HepG2 (cell line): ENCODE measurements around the gene TNPO3. TPM values are rescaled to one million over a fixed set of nuclear protein-coding genes. Genes with fewer than 3 reads are reported as not detected.

ENCODE experiments used
- ARHGAP35 ChIP-seq: sonication (generic); formaldehyde crosslinking; IDR thresholded peaks from 2 replicates; pipeline ENCODE4 v1.9.0; 2022; ENCODE audit warnings: mild to moderate bottlenecking, inconsistent platforms, moderate library complexity, missing genetic modification reagents, borderline replicate concordance
- ERF ChIP-seq: IDR thresholded peaks from 2 replicates; pipeline ENCODE4 v1.6.1; 2018; ENCODE audit warnings: missing biosample characterization, missing genetic modification reagents
- GATAD2A ChIP-seq: IDR thresholded peaks from 2 replicates; pipeline ENCODE4 v1.6.1; 2016
- KDM1A ChIP-seq: IDR thresholded peaks from 2 replicates; pipeline ENCODE4 v1.6.1; 2016; ENCODE audit warnings: missing compliant biosample characterization
- KDM4B ChIP-seq: sonication (generic); formaldehyde crosslinking; IDR thresholded peaks from 2 replicates; pipeline ENCODE4 v1.4.0; 2020; ENCODE audit warnings: missing genetic modification reagents
- MED13 ChIP-seq: sonication (generic); formaldehyde crosslinking; IDR thresholded peaks from 2 replicates; pipeline ENCODE4 v1.5.0; 2020; ENCODE audit warnings: missing genetic modification reagents
- PHF5A ChIP-seq: IDR thresholded peaks from one replicate; pipeline ENCODE4 v1.6.1; 2018; ENCODE audit warnings: low read depth, missing genetic modification reagents; ENCODE audit not compliant: unreplicated experiment
- SIN3A ChIP-seq: IDR thresholded peaks from 2 replicates; pipeline ENCODE4 v1.6.1; 2011; ENCODE audit warnings: low read depth, mild to moderate bottlenecking, control low read depth, low read length, borderline replicate concordance
- SMAD3 ChIP-seq: sonication (generic); formaldehyde crosslinking; IDR thresholded peaks from 2 replicates; pipeline ENCODE4 v1.4.0; 2020; ENCODE audit warnings: missing genetic modification reagents
- SNAPC4 ChIP-seq: sonication (generic); formaldehyde crosslinking; IDR thresholded peaks from 2 replicates; pipeline ENCODE4 v1.4.0; 2020; ENCODE audit warnings: mild to moderate bottlenecking, missing genetic modification reagents
- SRSF1 ChIP-seq: fragments of 200-400 bp; formaldehyde crosslinking; optimal IDR thresholded peaks from 2 replicates; pipeline ENCODE3; 2017; ENCODE audit warnings: mild to moderate bottlenecking, low read depth, low read length, moderate library complexity
- TBL1XR1 ChIP-seq: fragments of 150-350 bp; IDR thresholded peaks from 2 replicates; pipeline ENCODE4 v1.6.1; 2014; ENCODE audit warnings: borderline replicate concordance, low read length; ENCODE audit not compliant: partially characterized antibody
- TEF ChIP-seq: sonication (generic); formaldehyde crosslinking; IDR thresholded peaks from 2 replicates; pipeline ENCODE4 v1.5.0; 2020; ENCODE audit warnings: missing genetic modification reagents
- ZBTB3 ChIP-seq: sonication (generic); formaldehyde crosslinking; IDR thresholded peaks from 2 replicates; pipeline ENCODE4 v1.4.0; 2020; ENCODE audit warnings: low read depth, mild to moderate bottlenecking, moderate library complexity, missing genetic modification reagents, borderline replicate concordance
- ZNF331 ChIP-seq: sonication (generic); formaldehyde crosslinking; IDR thresholded peaks from 2 replicates; pipeline ENCODE4 v1.4.0; 2020; ENCODE audit warnings: missing genetic modification reagents
- ZNF33A ChIP-seq: sonication (generic); formaldehyde crosslinking; IDR thresholded peaks from 2 replicates; pipeline ENCODE4 v1.5.1; 2020; ENCODE audit warnings: missing genetic modification reagents, mild to moderate bottlenecking, moderate library complexity, borderline replicate concordance
- ZNF354B ChIP-seq: sonication (generic); formaldehyde crosslinking; IDR thresholded peaks from 2 replicates; pipeline ENCODE4 v1.8.0; 2022; ENCODE audit warnings: mild to moderate bottlenecking, missing genetic modification reagents
- ZNF414 ChIP-seq: sonication (generic); formaldehyde crosslinking; IDR thresholded peaks from 2 replicates; pipeline ENCODE4 v1.5.0; 2020; ENCODE audit warnings: missing genetic modification reagents
- ZNF503 ChIP-seq: sonication (generic); formaldehyde crosslinking; IDR thresholded peaks from 2 replicates; pipeline ENCODE4 v1.4.0; 2020; ENCODE audit warnings: missing genetic modification reagents
- ZNF580 ChIP-seq: IDR thresholded peaks from 2 replicates; pipeline ENCODE4 v1.6.1; 2016; ENCODE audit warnings: low read depth, borderline replicate concordance
- ZNF629 ChIP-seq: sonication (generic); formaldehyde crosslinking; conservative IDR thresholded peaks from 2 replicates; pipeline ENCODE4 v1.5.0; 2020; ENCODE audit warnings: missing genetic modification reagents
- polyA plus RNA-seq, 8 experiments: library from polyadenylated mRNA; depleted of rRNA in 3 of 8; stranded (reverse) in 7 of 8; unstranded in 1 of 8; fragments of >200 nt; fragmentation: Illumina TruSeq in 4 of 8; extraction: Trizol in 4 of 8; gene quantifications; 2 replicates each; pipeline versions ENCODE4 v1.2.1 to v1.2.3, GENCODE V29; 2011 to 2016; ENCODE audit warnings: low read depth in 4 of 8, missing spikeins in 1 of 8, mixed read lengths in 1 of 8; ENCODE audit not compliant: insufficient read depth in 1 of 8
- total RNA-seq, 5 experiments: library from RNA; depleted of rRNA; stranded (reverse); fragments of >200 nt; fragmentation: Illumina TruSeq; extraction: Trizol; gene quantifications; 2 replicates each; pipeline ENCODE4 v1.2.3, GENCODE V29; 2016; ENCODE audit warnings: low read depth in 1 of 5

The TNPO3 gene
- total and polyA plus RNA-seq, 2 of the 13 experiments (the other 11 are each of a cell fraction or from before 2014, with no cell fraction given): 23.8 to 44.6 TPM

GRCh38 chr7:129054438-129055293 lies at the start of gene TNPO3 (continued):
- peak; percentile 51; the same call in 1 of the 2 replicates for TF ChIP-seq ZNF503 (CRISPR knock-in tag)
- TF ChIP-seq ZNF33A (CRISPR knock-in tag): no peak
- no peak for TF ChIP-seq KDM1A (CRISPR knock-in tag)
- TF ChIP-seq ZNF354B (CRISPR knock-in tag): no peak
- TF ChIP-seq SRSF1: peak; percentile 94
- TF ChIP-seq ZNF414 (CRISPR knock-in tag): no peak
- peak; percentile 81; the same call in 1 of the 2 replicates for TF ChIP-seq ERF (CRISPR knock-in tag)
- TF ChIP-seq MED13 (CRISPR knock-in tag): no peak
- peak; percentile 92 for TF ChIP-seq SMAD3
- TF ChIP-seq TBL1XR1: no peak
- TF ChIP-seq SIN3A: peak; percentile 83
- TF ChIP-seq ARHGAP35: peak; percentile 85; the same call in 1 of the 2 replicates
- TF ChIP-seq SNAPC4 (CRISPR knock-in tag): peak; percentile 56; the same call in 1 of the 2 replicates
- TF ChIP-seq ZNF331 (CRISPR knock-in tag): peak; percentile 75
- peak; percentile 44; the same call in 1 of the 2 replicates for TF ChIP-seq ZNF629 (CRISPR knock-in tag)
- TF ChIP-seq ZNF580 (CRISPR knock-in tag): peak; percentile 92; the same call in 1 of the 2 replicates
- peak; percentile 50; the same call in 1 of the 2 replicates for TF ChIP-seq KDM4B
- TF ChIP-seq PHF5A (CRISPR knock-in tag): peak; percentile 82
- no peak for TF ChIP-seq TEF (CRISPR knock-in tag)
- TF ChIP-seq GATAD2A (CRISPR knock-in tag): peak; percentile 65
- 0 out of 2 replicates have a peak, but pooled peaks have one; percentile 35 for TF ChIP-seq ZBTB3 (CRISPR knock-in tag)
